ENCODE measurements around the gene TBC1D4.
"Not testable (repeated sequence)": the region's sequence is repeated elsewhere in the genome, so short reads cannot be mapped to it uniquely, and the experiment has no call there.

The TBC1D4 gene

DNA sequence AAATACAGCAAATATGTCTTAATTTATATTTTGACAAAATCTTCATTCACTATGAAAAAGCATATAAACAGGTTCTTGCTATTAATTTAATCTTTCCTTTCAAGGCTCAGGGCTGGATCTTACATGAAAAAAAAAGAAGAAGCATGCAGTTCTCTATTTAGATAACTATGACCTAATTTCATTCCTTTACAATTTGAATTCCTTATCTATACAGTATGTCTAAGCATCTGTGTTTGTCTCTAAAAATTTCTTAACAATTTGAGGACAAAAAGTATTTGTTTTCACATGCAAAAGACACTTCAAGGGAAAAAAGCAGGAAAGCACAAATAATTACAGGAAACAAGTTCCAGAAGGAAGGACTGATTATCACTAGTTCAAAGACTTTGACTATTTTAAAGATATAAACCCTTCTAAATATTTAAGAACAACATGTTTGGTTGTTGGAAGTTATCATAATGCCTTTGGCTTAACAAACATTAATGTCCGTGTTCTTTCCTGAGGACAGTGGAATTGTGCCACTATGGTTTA lies 157.5 kb downstream of the TBC1D4 start:
- peak; percentile 11 for DNase-seq (ENCODE audit: low spot score)

DNA sequence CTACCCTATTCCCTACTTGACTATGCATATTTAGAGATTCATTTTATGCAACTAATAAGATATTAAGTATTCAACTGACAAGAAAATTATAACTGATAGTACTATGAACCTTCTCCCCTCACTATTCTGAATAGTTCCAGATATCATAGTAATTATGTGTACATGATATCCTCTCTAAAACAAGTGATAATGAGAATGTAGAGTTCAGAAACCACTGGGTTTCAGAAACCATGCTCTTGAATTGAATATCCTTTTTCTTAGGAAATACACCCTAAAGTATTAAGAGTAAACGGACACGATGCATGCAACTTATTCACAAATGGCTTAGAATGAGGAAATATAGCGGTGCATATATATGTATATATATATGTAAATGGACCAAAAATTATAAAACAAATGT lies 160.9 kb downstream of the TBC1D4 start:
- no peak for DNase-seq (ENCODE audit: low spot score)

- peak; percentile 12 for DNase-seq (ENCODE audit: low spot score)
Measured at GRCh38 chr13:75319254-75319653, 162.7 kb downstream of the TBC1D4 start.

- no peak for DNase-seq (ENCODE audit: low spot score)
Measured at GRCh38 chr13:75318138-75318833, 163.7 kb downstream of the TBC1D4 start.

DNA sequence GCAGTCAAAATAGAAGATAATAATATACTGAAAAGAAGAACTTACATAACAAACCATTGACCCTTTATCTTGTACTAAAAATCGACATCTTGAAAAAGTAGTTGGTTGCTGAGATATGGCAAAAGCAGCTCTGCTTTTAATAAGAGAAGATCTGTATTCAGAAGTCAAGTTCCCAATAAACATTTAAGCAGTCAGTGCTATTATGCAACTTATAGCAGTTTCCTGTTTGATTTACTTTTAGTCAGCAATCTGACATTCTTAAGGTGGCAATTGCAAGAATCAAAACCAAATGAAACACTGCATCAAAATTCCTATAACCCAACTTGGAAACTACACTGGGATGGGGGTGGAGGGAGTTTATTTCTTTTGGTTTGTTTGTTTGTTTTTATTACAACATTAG lies 165.5 kb downstream of the TBC1D4 start:
- peak; percentile 3 for DNase-seq (ENCODE audit: low spot score)

- no peak for DNase-seq (ENCODE audit: low spot score)
Measured at GRCh38 chr13:75312884-75313520, 169.0 kb downstream of the TBC1D4 start.

- DNase-seq (ENCODE audit: low spot score) = no peak
Measured at GRCh38 chr13:75309981-75310580, 171.9 kb downstream of the TBC1D4 start.

- no peak for DNase-seq (ENCODE audit: low spot score)
Measured at GRCh38 chr13:75308222-75308621, 173.7 kb downstream of the TBC1D4 start.

DNA sequence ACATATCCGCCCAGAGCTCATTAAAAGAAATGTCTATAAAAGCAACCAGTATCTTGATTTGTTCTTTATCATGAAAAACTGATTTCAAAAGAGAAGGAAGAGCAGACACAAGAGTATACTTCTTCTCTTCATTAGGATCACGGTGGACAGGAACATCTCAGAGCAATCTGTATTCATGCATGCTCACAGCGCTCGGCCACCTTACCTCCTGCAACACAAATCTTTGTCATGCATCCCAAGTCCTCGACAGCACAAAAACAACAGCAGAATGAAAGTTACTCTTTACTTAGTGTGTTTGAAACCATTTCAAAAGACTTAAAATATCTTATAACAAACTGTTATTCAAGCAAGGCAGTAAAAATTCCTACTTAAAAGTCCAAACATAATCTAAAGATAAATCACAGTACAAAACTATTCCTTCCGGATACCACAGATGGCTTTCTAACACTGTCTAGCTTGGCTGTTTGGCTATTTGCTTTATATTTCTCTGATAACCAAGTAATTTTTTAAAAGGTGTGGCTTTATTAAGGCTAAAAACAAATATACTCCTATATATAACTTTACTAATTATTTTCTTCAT lies 174.5 kb downstream of the TBC1D4 start:
- no peak for DNase-seq (ENCODE audit: low spot score)

DNA sequence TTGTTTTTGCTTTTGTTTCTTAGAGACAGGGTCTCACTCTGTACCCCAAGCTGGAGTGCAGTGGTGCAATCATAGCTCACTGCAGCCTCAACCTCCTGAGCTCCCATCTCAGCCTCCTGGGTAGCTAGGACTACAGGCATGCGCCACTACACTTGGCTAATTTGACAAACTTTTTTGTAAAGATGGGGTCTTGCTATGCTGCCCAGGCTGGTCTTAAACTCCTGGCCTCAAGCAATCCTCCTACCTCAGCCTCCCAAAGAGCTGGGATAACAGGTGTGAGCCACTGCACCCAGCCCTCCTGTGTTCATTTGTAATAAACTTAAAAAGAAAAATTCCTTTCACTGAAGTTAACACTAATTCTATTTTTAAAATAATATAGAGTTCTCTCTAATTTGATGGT lies 175.0 kb downstream of the TBC1D4 start:
- not testable (repeated sequence) for DNase-seq (ENCODE audit: low spot score)

- no peak for DNase-seq (ENCODE audit: low spot score)
Measured at GRCh38 chr13:75305059-75305458, 176.9 kb downstream of the TBC1D4 start.

DNA sequence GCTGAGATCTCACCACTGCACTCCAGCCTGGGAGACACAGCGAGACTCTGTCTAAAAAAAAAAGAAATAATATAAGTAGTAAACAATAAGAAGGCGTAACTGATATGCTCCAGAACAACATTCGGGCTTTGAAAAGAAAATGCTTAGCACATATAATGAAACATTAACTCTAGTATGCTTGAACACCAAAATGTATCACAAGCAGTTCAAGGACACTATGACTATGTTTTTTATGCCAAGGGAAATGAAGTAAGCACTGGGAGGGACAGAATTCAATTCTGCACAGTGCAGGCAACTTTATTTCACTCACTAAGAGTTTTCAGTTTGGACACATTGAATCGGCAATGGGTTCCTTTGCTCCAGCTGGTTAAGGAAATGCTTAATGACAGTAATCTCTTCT lies 178.7 kb downstream of the TBC1D4 start:
- DNase-seq (ENCODE audit: low spot score) = no peak

- no peak for DNase-seq (ENCODE audit: low spot score)
Measured at GRCh38 chr13:75302071-75302698, 179.8 kb downstream of the TBC1D4 start.

GRCh38 chr13:75299913-75300862 lies 181.8 kb downstream of the TBC1D4 start:
- no peak for DNase-seq (ENCODE audit: low spot score)

DNA sequence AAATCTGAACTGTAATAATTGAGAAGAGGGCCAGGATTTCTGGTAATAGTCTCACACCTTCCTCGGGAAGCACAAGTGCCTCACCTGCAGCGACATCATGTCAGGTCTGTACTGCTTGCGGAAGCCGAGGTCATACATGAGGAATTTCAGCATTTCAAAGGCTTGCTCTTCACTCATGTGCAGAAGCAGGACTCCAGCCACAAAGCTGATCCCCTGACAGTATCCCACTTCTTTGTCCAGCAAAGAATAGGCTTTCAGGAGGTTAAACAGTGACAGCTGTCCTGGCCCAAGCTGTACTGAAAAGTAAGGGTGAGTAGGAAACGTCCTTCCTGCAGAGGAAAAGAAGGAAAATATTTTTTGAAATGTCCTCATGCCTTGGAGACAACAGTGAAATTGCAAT lies 182.7 kb downstream of the TBC1D4 start:
- no peak for DNase-seq (ENCODE audit: low spot score)

GRCh38 chr13:75296641-75297040 lies 185.3 kb downstream of the TBC1D4 start:
- no peak for DNase-seq (ENCODE audit: low spot score)

GRCh38 chr13:75295201-75295600 lies 186.8 kb downstream of the TBC1D4 start:
- DNase-seq (ENCODE audit: low spot score) = no peak

DNA sequence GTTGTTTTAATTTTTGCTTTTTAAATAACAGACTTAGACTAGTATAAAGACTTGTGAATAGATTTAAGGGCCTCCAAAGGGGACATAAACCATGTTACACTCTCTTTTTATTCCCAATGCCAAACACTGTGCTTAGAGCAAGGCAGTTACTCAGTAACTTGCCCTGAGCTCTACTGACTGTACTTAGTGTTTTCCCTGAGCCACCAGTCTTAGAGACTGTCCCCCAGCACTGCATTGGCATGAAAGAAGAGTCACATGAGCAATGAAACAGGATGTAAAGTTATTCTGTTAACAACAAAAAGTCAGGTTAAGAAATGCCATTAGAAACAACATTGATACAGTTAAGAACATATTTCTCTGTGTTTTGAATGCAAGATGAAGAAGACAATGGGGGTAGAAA lies 187.9 kb downstream of the TBC1D4 start:
- DNase-seq (ENCODE audit: low spot score) = no peak

GRCh38 chr13:75285310-75285709 lies 196.7 kb downstream of the TBC1D4 start:
- no peak for DNase-seq (ENCODE audit: low spot score)

DNA sequence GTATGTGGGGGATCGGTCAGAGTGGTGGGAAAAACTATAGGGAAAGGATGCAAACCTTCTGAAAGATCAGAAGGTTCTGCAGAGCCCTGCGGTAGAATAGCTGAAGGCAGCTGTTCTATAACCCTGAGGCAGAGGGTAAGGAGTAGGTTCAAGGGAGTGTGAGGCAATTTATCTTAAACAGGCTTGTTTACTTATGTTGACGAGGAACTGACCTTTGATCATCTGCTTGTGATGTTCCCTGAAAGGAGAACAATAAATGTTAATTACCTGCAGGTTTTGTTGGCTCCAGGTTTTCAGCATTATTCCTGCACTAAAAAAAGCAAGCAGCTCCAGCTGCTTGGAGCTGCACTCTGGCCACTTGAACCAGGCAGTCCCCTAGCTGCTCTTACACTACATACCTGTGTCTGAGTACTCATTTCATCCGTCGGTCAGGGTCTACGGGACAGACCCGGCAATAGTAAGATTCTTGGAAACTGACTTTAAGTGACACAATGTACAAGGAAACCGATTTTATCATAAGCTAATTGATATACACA lies 202.1 kb downstream of the TBC1D4 start:
- DNase-seq (ENCODE audit: low spot score) = no peak

- DNase-seq (ENCODE audit: low spot score) = not testable (repeated sequence)
Measured at GRCh38 chr13:75273695-75274094, 208.3 kb downstream of the TBC1D4 start.
